Smooth muscle cell (in vitro differentiated cells): ENCODE measurements around the gene CCNF. TPM values are rescaled to one million over a fixed set of nuclear protein-coding genes. Genes with fewer than 3 reads are reported as not detected.
"Not testable (repeated sequence)": the region's sequence is repeated elsewhere in the genome, so short reads cannot be mapped to it uniquely, and the experiment has no call there.

Experiments used
- DNase-seq: peaks from one replicate; lab custom pipeline; 2025; ENCODE audit not compliant: unreplicated experiment; lab: John Stamatoyannopoulos, UW
- H2AFZ ChIP-seq: fragments of 200-600 bp; sonication (generic); 2 replicates; pipeline ENCODE4 v1.6.0; 2016; ENCODE audit warnings: antibody characterized with exemption, low read depth, mild to moderate bottlenecking
- H3F3A ChIP-seq: fragments of 200-600 bp; sonication (generic); 2 replicates; pipeline ENCODE4 v1.6.0; 2017; ENCODE audit warnings: antibody characterized with exemption, low read depth
- H3K27ac ChIP-seq: fragments of 200-600 bp; sonication (generic); 2 replicates; pipeline ENCODE4 v1.5.1; 2016; ENCODE audit warnings: low read depth, mild to moderate bottlenecking
- H3K27me3 ChIP-seq: fragments of 200-600 bp; sonication (generic); 2 replicates; pipeline ENCODE4 v1.6.1; 2016; ENCODE audit warnings: low read depth, mild to moderate bottlenecking
- H3K36me3 ChIP-seq: fragments of 200-600 bp; sonication (generic); 2 replicates; pipeline ENCODE4 v1.5.1; 2016; ENCODE audit warnings: low read depth
- H3K4me1 ChIP-seq: fragments of 200-600 bp; sonication (generic); 2 replicates; pipeline ENCODE4 v1.5.1; 2016; ENCODE audit warnings: low read depth
- H3K4me2 ChIP-seq: fragments of 200-600 bp; sonication (generic); 2 replicates; pipeline ENCODE4 v1.6.0; 2016; ENCODE audit warnings: mild to moderate bottlenecking
- H3K4me3 ChIP-seq: fragments of 200-600 bp; sonication (generic); 2 replicates; pipeline ENCODE4 v1.5.1; 2016; ENCODE audit warnings: mild to moderate bottlenecking
- H3K79me2 ChIP-seq: fragments of 200-600 bp; sonication (generic); 2 replicates; pipeline ENCODE4 v1.6.0; 2016; ENCODE audit warnings: low read depth, mild to moderate bottlenecking
- H3K9ac ChIP-seq: fragments of 200-600 bp; sonication (generic); 2 replicates; pipeline ENCODE4 v1.6.0; 2016; ENCODE audit warnings: low read depth
- H3K9me3 ChIP-seq: fragments of 200-600 bp; sonication (generic); replicated peaks from 2 replicates; pipeline ENCODE4 v1.5.1; 2016; ENCODE audit warnings: low read depth
- H4K20me1 ChIP-seq: fragments of 200-600 bp; sonication (generic); 2 replicates; pipeline ENCODE4 v1.6.0; 2016; ENCODE audit warnings: low read depth
- CTCF ChIP-seq: fragments of 200-600 bp; sonication (generic); IDR thresholded peaks from 2 replicates; pipeline ENCODE4 v1.5.1; 2017; ENCODE audit warnings: borderline replicate concordance, mild to moderate bottlenecking, antibody characterized with exemption; ENCODE audit not compliant: insufficient read depth, poor library complexity, severe bottlenecking
- WGBS: methylation state at CpG from one replicate; pipeline ENCODE4 v1.1.7; 2016; ENCODE audit warnings: low lambda C conversion rate; 5-methylcytosine and 5-hydroxymethylcytosine counted together
- polyA plus RNA-seq: library from polyadenylated mRNA; unstranded; fragments of >200 nt; fragmentation: Nextera tagmentation; extraction: Ambion mirVana; gene quantifications from 2 replicates; pipeline ENCODE4 v1.2.1, GENCODE V29; 2016
- total RNA-seq: library from RNA; depleted of rRNA; stranded (reverse); fragments of >200 nt; gene quantifications from 2 replicates; pipeline ENCODE4 v1.2.3, GENCODE V29; 2014

CCNF gene
- total and polyA plus RNA-seq, 2 experiments from 2014 or later = 3.6 to 12.8 TPM

- Histone ChIP-seq H2AFZ (no peak overlapping the region), H3K4me3 (no peak overlapping the region), H3K9ac (no peak overlapping the region), H3K27ac (no peak overlapping the region), H4K20me1 (no peaks in the 10 kb centered on the region), H3K36me3 (no peaks in the 10 kb centered on the region), H3K9me3 (no peaks in the 10 kb centered on the region), H3F3A (no peaks in the 10 kb centered on the region), H3K4me2 (no peak overlapping the region), H3K4me1 (no peaks in the 10 kb centered on the region), H3K79me2 (peaks cover 8% of the 10 kb centered on the region), H3K27me3 (no peaks in the 10 kb centered on the region)
- WGBS = 98% methylated on average over 9 of the region's 9 CpGs
- TF ChIP-seq CTCF = no peak
- no peak for DNase-seq
These were observed 6.9 kb downstream of the CCNF start for GRCh38 chr16:2436110-2436509.

- no peaks in the 10 kb centered on the region for H3K4me1 ChIP-seq
These were observed 8.0 kb downstream of the CCNF start for GRCh38 chr16:2437032-2437790.

GRCh38 chr16:2438121-2438520 is 8.9 kb downstream of the CCNF start:
- Histone ChIP-seq H3K27me3 (no peaks in the 10 kb centered on the region), H2AFZ (no peak overlapping the region), H3K79me2 (no peaks in the 10 kb centered on the region), H3K9ac (no peak overlapping the region), H3K4me2 (no peak overlapping the region), H3K36me3 (no peaks in the 10 kb centered on the region), H3K4me1 (no peaks in the 10 kb centered on the region), H3K4me3 (no peak overlapping the region), H3F3A (no peaks in the 10 kb centered on the region), H3K9me3 (no peaks in the 10 kb centered on the region), H3K27ac (no peak overlapping the region), H4K20me1 (no peaks in the 10 kb centered on the region)
- TF ChIP-seq CTCF = no peak
- DNase-seq = no peak
- WGBS = 97% methylated on average over 14 of the region's 14 CpGs

More at GRCh38 chr16:2437032-2437790, 8.0 kb downstream of the CCNF start:
- no peaks in the 10 kb centered on the region for H3K27me3 ChIP-seq
- no peak for TF ChIP-seq CTCF
- no peaks in the 10 kb centered on the region for H3K36me3 ChIP-seq
- H3K79me2 ChIP-seq = peaks cover under 1% of the 10 kb centered on the region
- no peak overlapping the region for H3K4me3 ChIP-seq
- H3F3A ChIP-seq = no peaks in the 10 kb centered on the region
- no peaks in the 10 kb centered on the region for H3K9me3 ChIP-seq
- H4K20me1 ChIP-seq = no peaks in the 10 kb centered on the region
- H2AFZ ChIP-seq = no peak overlapping the region
- no peak for DNase-seq
- 98% methylated on average over 24 of the region's 24 CpGs for WGBS
- no peak overlapping the region for H3K9ac ChIP-seq
- no peak overlapping the region for H3K4me2 ChIP-seq
- no peak overlapping the region for H3K27ac ChIP-seq

GRCh38 chr16:2439598-2439997 is 10.4 kb downstream of the CCNF start:
- H3K9ac ChIP-seq = no peak overlapping the region
- no peaks in the 10 kb centered on the region for H3K79me2 ChIP-seq
- TF ChIP-seq CTCF = no peak
- WGBS = 98% methylated on average over 11 of the region's 11 CpGs
- no peaks in the 10 kb centered on the region for H3K9me3 ChIP-seq
- no peaks in the 10 kb centered on the region for H3F3A ChIP-seq
- no peak overlapping the region for H3K27ac ChIP-seq
- H4K20me1 ChIP-seq = no peaks in the 10 kb centered on the region
- H3K4me1 ChIP-seq = no peaks in the 10 kb centered on the region
- no peak for DNase-seq
- H3K27me3 ChIP-seq = no peaks in the 10 kb centered on the region
- no peak overlapping the region for H3K4me2 ChIP-seq
- H3K4me3 ChIP-seq = no peak overlapping the region
- H3K36me3 ChIP-seq = no peaks in the 10 kb centered on the region
- no peak overlapping the region for H2AFZ ChIP-seq

- H3K4me1 ChIP-seq, H3K27ac ChIP-seq, H3K36me3 ChIP-seq, H4K20me1 ChIP-seq, H3K79me2 ChIP-seq, H3K9me3 ChIP-seq, H3K9ac ChIP-seq, H3K4me2 ChIP-seq, H3F3A ChIP-seq, H3K27me3 ChIP-seq, H2AFZ ChIP-seq, DNase-seq, H3K4me3 ChIP-seq: not testable (repeated sequence)
- 89% methylated on average over 14 of the region's 15 CpGs for WGBS
These were observed 12.0 kb downstream of the CCNF start for GRCh38 chr16:2441143-2441804.
